Measurements from ENCODE around the gene RAD51B. TPM values are rescaled to one million over a fixed set of nuclear protein-coding genes. Genes with fewer than 3 reads are reported as not detected.

RAD51B gene
- total and polyA plus RNA-seq, 5 donors, result 0.88 to 5.3 (median 3.3) TPM

GRCh38 chr14:68733086-68733914, 913.7 kb downstream of the RAD51B start:
- Histone ChIP-seq H3K27me3 (ENCODE audit: control insufficient read depth, insufficient read depth) (no peaks in the 10 kb centered on the region), H3K4me1 (ENCODE audit: control insufficient read depth, insufficient read depth, low read length) (peaks cover 24% of the 10 kb centered on the region), H3K9me3 (ENCODE audit: control insufficient read depth, low read length) (no peaks in the 10 kb centered on the region), H3K27ac (ENCODE audit: low read length) (no peak overlapping the region), H3K4me3 (ENCODE audit: low read length) (no peak overlapping the region)
- intact Hi-C loops (cut with DNase I), result no loop called here
- DNase-seq, result peak in 1 of 3 donors; percentile 36
- WGBS, result 82% methylated on average over 12 of the region's 12 CpGs
- peak; percentile 34 to 40 for ATAC-seq

DNA sequence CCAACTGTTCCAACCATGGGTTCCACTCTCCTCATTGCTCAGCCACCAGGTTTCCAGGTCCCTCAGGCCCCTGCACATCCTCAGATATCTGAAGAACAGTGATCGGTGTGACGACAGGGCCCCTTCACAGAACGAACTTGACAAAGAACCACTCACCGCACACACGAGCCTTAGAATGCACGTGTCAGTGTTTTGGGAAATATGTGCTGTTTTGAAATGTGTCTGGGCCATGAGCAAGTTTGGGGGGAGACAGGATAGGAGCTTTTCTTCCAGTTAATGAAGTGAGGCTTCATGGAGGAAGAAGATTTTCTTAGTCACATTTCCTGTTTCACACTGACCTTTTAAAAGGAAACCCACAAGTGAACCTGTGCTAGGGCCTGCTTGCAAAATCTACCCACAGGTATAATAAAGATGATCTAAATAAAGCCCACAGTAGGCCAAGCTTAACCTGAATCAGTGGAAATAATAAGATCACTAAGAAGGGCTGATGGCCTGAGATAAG, 914.7 kb downstream of the RAD51B start:
- 73% methylated on average over 6 of the region's 6 CpGs for WGBS
- no peak for DNase-seq
- Histone ChIP-seq H3K4me3 (ENCODE audit: low read length) (no peak overlapping the region), H3K27me3 (ENCODE audit: control insufficient read depth, insufficient read depth) (no peaks in the 10 kb centered on the region), H3K27ac (ENCODE audit: low read length) (no peak overlapping the region), H3K4me1 (ENCODE audit: control insufficient read depth, insufficient read depth, low read length) (peaks cover 17% of the 10 kb centered on the region), H3K9me3 (ENCODE audit: control insufficient read depth, low read length) (no peaks in the 10 kb centered on the region)
- intact Hi-C loops (cut with DNase I), result no loop called here
- ATAC-seq, result no peak

DNA sequence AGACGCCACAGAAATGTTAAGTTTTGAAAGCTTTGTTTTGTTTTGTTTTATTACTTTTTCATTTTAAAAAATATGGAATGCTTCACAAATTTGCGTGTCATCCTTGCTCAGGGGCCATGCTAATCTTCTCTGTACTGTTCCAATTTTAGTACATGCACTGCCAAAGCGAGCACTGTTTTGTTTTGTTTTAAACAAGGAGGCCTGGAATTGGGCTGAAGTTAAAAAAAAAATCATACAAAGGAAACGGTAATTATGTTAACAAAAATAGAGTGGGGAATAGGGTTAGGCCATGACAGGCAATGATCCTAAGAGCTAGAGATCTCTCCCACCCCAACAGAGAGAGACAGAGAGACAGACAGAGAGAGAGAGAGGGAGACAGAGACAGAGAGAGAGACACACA, 916.3 kb downstream of the RAD51B start:
- H3K27me3 ChIP-seq (ENCODE audit: control insufficient read depth, insufficient read depth), result no peaks in the 10 kb centered on the region
- DNase-seq (no peak), ATAC-seq (peak in 1 of 2 donors; percentile 6)
- H3K4me3 ChIP-seq (ENCODE audit: low read length), result no peak overlapping the region
- intact Hi-C loops (cut with DNase I), result no loop called here
- no peaks in the 10 kb centered on the region for H3K9me3 ChIP-seq (ENCODE audit: control insufficient read depth, low read length)
- peaks cover 12% of the 10 kb centered on the region for H3K4me1 ChIP-seq (ENCODE audit: control insufficient read depth, insufficient read depth, low read length)
- 29% methylated on average over 4 of the region's 4 CpGs for WGBS
- H3K27ac ChIP-seq (ENCODE audit: low read length), result peak overlapping the region; percentile 62

- intact Hi-C loops (cut with DNase I), result no loop called here
- H3K27ac ChIP-seq (ENCODE audit: low read length), result peak overlapping the region; percentile 62
- peaks cover 10% of the 10 kb centered on the region for H3K4me1 ChIP-seq (ENCODE audit: control insufficient read depth, insufficient read depth, low read length)
- WGBS, result 38% methylated on average over 7 of the region's 7 CpGs
- DNase-seq, result peak in 1 of 3 donors; percentile 65
- peak; percentile 36 to 38 for ATAC-seq
- no peak overlapping the region for H3K4me3 ChIP-seq (ENCODE audit: low read length)
- no peaks in the 10 kb centered on the region for H3K27me3 ChIP-seq (ENCODE audit: control insufficient read depth, insufficient read depth)
- H3K9me3 ChIP-seq (ENCODE audit: control insufficient read depth, low read length), result no peaks in the 10 kb centered on the region
These were observed 916.9 kb downstream of the RAD51B start for GRCh38 chr14:68736471-68736871.

GRCh38 chr14:68737086-68737485, 917.5 kb downstream of the RAD51B start:
- peaks cover 10% of the 10 kb centered on the region for H3K4me1 ChIP-seq (ENCODE audit: control insufficient read depth, insufficient read depth, low read length)

DNA sequence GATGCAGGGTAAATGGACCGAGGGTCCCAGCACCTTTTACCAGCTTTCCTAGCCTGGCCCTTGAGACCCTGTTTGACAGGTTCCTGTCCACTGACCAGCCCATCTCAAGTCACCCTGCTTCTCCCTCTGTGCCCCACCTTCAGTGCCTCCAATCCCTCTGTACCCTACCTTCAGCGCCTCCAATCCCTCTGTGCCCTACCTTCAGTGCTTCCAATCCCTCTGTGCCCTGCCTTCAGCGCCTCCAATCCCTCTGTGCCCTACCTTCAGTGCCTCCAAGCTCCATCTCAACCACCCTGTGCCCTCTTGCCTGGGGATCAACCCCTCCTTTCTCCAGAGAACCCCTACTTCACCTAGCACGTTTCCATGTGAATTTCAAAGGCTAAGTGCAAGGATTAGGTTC, 919.0 kb downstream of the RAD51B start:
- intact Hi-C loops (cut with DNase I), result no loop called here
- H3K27ac ChIP-seq (ENCODE audit: low read length), result no peak overlapping the region
- 97% methylated on average over 4 of the region's 4 CpGs for WGBS
- no peaks in the 10 kb centered on the region for H3K9me3 ChIP-seq (ENCODE audit: control insufficient read depth, low read length)
- no peak for DNase-seq
- H3K4me3 ChIP-seq (ENCODE audit: low read length), result no peak overlapping the region
- ATAC-seq, result no peak
- H3K27me3 ChIP-seq (ENCODE audit: control insufficient read depth, insufficient read depth), result no peaks in the 10 kb centered on the region
- H3K4me1 ChIP-seq (ENCODE audit: control insufficient read depth, insufficient read depth, low read length), result peaks cover 10% of the 10 kb centered on the region

More at GRCh38 chr14:68737086-68737485, 917.5 kb downstream of the RAD51B start:
- Histone ChIP-seq H3K9me3 (ENCODE audit: control insufficient read depth, low read length) (no peaks in the 10 kb centered on the region), H3K27ac (ENCODE audit: low read length) (no peak overlapping the region), H3K4me3 (ENCODE audit: low read length) (no peak overlapping the region), H3K27me3 (ENCODE audit: control insufficient read depth, insufficient read depth) (no peaks in the 10 kb centered on the region)
- DNase-seq (no peak), ATAC-seq (no peak)
- 74% methylated on average over 1 of the region's 1 CpG for WGBS
- intact Hi-C loops (cut with DNase I), result no loop called here

DNA sequence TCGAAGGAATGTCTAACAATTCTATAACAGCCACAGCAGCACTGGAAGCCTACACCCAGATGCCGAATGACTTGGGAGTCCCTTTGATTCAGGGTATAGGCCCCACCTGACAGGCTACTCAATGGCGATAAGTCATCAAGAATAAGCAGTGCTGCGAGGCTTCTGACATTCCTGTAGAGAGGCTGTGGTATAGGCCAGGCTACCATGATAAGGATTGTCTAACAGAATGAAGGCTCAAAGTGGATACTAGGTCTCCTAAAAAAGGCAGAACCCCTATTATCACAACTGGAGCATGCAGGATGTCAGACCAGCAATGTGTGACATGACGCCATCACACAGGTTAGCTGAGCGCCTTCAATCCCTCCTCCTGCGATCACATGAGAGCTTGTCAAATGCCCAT, 920.1 kb downstream of the RAD51B start:
- no peaks in the 10 kb centered on the region for H3K9me3 ChIP-seq (ENCODE audit: control insufficient read depth, low read length)
- intact Hi-C loops (cut with DNase I), result no loop called here
- H3K4me3 ChIP-seq (ENCODE audit: low read length), result no peak overlapping the region
- H3K27me3 ChIP-seq (ENCODE audit: control insufficient read depth, insufficient read depth), result no peaks in the 10 kb centered on the region
- no peak overlapping the region for H3K27ac ChIP-seq (ENCODE audit: low read length)
- 90% methylated on average over 7 of the region's 7 CpGs for WGBS
- ATAC-seq (no peak), DNase-seq (no peak)
- H3K4me1 ChIP-seq (ENCODE audit: control insufficient read depth, insufficient read depth, low read length), result peaks cover 10% of the 10 kb centered on the region

- no peaks in the 10 kb centered on the region for H3K27me3 ChIP-seq (ENCODE audit: control insufficient read depth, insufficient read depth)
- no peak overlapping the region for H3K27ac ChIP-seq (ENCODE audit: low read length)
- ATAC-seq (no peak), DNase-seq (peak in 1 of 3 donors; percentile 12)
- peaks cover 10% of the 10 kb centered on the region for H3K4me1 ChIP-seq (ENCODE audit: control insufficient read depth, insufficient read depth, low read length)
- intact Hi-C loops (cut with DNase I), result no loop called here
- H3K4me3 ChIP-seq (ENCODE audit: low read length), result no peak overlapping the region
- whole genome bisulfite sequencing, result 94% methylated on average over 4 of the region's 4 CpGs
- H3K9me3 ChIP-seq (ENCODE audit: control insufficient read depth, low read length), result no peaks in the 10 kb centered on the region
These were observed 921.4 kb downstream of the RAD51B start for GRCh38 chr14:68740788-68741476.

DNA sequence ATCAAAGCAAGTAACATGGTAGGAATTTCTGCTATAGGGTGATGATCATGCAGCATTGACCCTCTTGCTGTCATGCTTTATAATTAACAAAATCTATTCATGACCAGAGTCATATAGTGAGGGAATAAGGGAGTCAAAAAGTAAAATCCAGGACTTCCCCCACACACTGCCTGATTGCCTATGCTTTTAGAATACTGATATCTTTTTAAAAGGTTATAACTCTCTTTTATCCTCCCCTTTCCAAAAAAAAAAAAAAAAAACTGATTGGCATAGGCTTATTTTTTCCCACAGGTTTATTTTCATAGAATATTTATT, 921.9 kb downstream of the RAD51B start:
- Histone ChIP-seq H3K27ac (ENCODE audit: low read length) (no peak overlapping the region), H3K27me3 (ENCODE audit: control insufficient read depth, insufficient read depth) (no peaks in the 10 kb centered on the region), H3K4me3 (ENCODE audit: low read length) (no peak overlapping the region), H3K4me1 (ENCODE audit: control insufficient read depth, insufficient read depth, low read length) (peaks cover 5% of the 10 kb centered on the region), H3K9me3 (ENCODE audit: control insufficient read depth, low read length) (no peaks in the 10 kb centered on the region)
- ATAC-seq (no peak), DNase-seq (no peak)
- intact Hi-C loops (cut with DNase I), result no loop called here

DNA sequence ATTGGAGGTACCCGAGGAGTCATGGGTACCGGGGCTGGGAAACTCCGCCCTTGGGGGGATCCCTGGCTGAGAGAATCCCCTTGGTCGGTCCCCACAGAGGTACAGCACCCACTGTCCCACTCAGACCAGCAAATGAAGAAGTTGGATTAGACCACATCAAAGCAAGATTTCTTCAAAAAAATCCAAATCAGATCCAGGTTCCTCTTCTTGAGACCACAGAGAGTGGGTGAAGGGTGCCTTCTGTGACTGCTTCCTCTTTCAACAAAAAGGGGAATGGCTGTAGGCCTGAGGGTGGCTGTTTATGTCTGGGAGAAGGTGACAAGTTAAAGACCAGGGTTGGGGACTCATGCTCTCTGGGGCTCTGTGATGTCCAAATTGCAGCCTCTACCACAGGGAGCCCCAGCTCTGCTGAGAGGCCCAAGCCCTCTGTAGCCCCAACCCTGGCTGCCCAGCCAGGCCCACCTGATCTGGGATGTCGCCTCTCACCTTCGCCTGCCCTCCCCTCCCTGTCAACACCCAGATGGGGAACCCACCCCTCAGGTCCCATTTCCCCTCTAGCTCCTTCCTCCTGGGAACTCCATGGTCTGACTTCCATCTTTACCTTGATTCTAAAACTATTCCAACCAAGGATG, 922.4 kb downstream of the RAD51B start:
- peak; percentile 21 to 49 for ATAC-seq
- intact Hi-C loops (cut with DNase I), result no loop called here
- Histone ChIP-seq H3K27me3 (ENCODE audit: control insufficient read depth, insufficient read depth) (no peaks in the 10 kb centered on the region), H3K4me3 (ENCODE audit: low read length) (no peak overlapping the region), H3K27ac (ENCODE audit: low read length) (no peak overlapping the region), H3K9me3 (ENCODE audit: control insufficient read depth, low read length) (no peaks in the 10 kb centered on the region), H3K4me1 (ENCODE audit: control insufficient read depth, insufficient read depth, low read length) (no peaks in the 10 kb centered on the region)
- no peak for DNase-seq
- 95% methylated on average over 6 of the region's 6 CpGs for WGBS

GRCh38 chr14:68744613-68745012, 925.0 kb downstream of the RAD51B start:
- intact Hi-C loops (cut with DNase I), result no loop called here
- no peaks in the 10 kb centered on the region for H3K9me3 ChIP-seq (ENCODE audit: control insufficient read depth, low read length)
- H3K4me3 ChIP-seq (ENCODE audit: low read length), result no peak overlapping the region
- no peak overlapping the region for H3K27ac ChIP-seq (ENCODE audit: low read length)
- H3K4me1 ChIP-seq (ENCODE audit: control insufficient read depth, insufficient read depth, low read length), result no peaks in the 10 kb centered on the region
- 90% methylated on average over 12 of the region's 12 CpGs for WGBS
- ATAC-seq, result no peak
- no peaks in the 10 kb centered on the region for H3K27me3 ChIP-seq (ENCODE audit: control insufficient read depth, insufficient read depth)
- no peak for DNase-seq

All from right cardiac atrium (tissue), 5 donors.